H1 (cell line): Measurements from ENCODE around the gene KCNK4. TPM values are rescaled to one million over a fixed set of nuclear protein-coding genes. Genes with fewer than 3 reads are reported as not detected.
A peak's percentile ranks its signal among the peaks of the same experiment; 100 is the strongest.

ENCODE experiments used
- CTCF ChIA-PET: fragments of 300-600 bp; sonication (Branson Sonifier 250); formaldehyde crosslinking; loops from one replicate; lab custom pipeline; 2021; ENCODE audit not compliant: partially characterized antibody; lab: Charles Lee
- POLR2A ChIA-PET: fragments of 300-600 bp; sonication (Branson Sonifier 250); formaldehyde crosslinking; loops from one replicate; lab custom pipeline; 2021; ENCODE audit warnings: inconsistent platforms; ENCODE audit not compliant: partially characterized antibody; lab: Charles Lee
- DNase-seq, 2 experiments: peaks; one replicate each; pipeline versions ENCODE4 v3.0.0 to v3.0.0-alpha.2; 2010 to 2022; ENCODE audit warnings: low spot score in 2 of 2, low read depth in 1 of 2, mixed read lengths in 1 of 2
- FAIRE-seq: peaks from 2 replicates; lab custom pipeline; 2011; peaks lifted over from hg19 to GRCh38; lab: Jason Lieb, UNC
- H2AFZ ChIP-seq: 2 replicates; pipeline ENCODE4 v1.8.1; 2012; ENCODE audit warnings: low read length, inconsistent platforms
- H2AK5ac ChIP-seq: 2 replicates; pipeline ENCODE4 v1.6.1; 2013; ENCODE audit warnings: low read depth, low read length
- H2BK120ac ChIP-seq: replicated peaks from 2 replicates; pipeline ENCODE3; 2013; ENCODE audit warnings: low read depth, low read length, inconsistent platforms
- H2BK12ac ChIP-seq: 2 replicates; pipeline ENCODE4 v1.6.1; 2013; ENCODE audit warnings: low read depth, low read length
- H2BK15ac ChIP-seq: 2 replicates; pipeline ENCODE4 v1.6.1; 2013; ENCODE audit warnings: low read length
- H2BK20ac ChIP-seq: 2 replicates; pipeline ENCODE4 v1.6.1; 2013; ENCODE audit warnings: low read length
- H2BK5ac ChIP-seq: 2 replicates; pipeline ENCODE4 v1.6.1; 2013; ENCODE audit warnings: low read depth, low read length
- H3K14ac ChIP-seq: 2 replicates; pipeline ENCODE4 v1.6.1; 2013; ENCODE audit warnings: inconsistent platforms; ENCODE audit not compliant: insufficient read length
- H3K18ac ChIP-seq: 2 replicates; pipeline ENCODE4 v1.6.1; 2013; ENCODE audit warnings: low read length; ENCODE audit errors: extremely low read depth
- H3K23ac ChIP-seq: 2 replicates; pipeline ENCODE4 v1.6.1; 2013; ENCODE audit warnings: inconsistent platforms; ENCODE audit not compliant: insufficient read length
- H3K23me2 ChIP-seq: 2 replicates; pipeline ENCODE4 v1.6.1; 2013; ENCODE audit warnings: low read depth, low read length
- H3K27ac ChIP-seq: 2 replicates; pipeline ENCODE4 v1.6.1; 2011; ENCODE audit warnings: low read depth, low read length, inconsistent platforms
- H3K27me3 ChIP-seq, 4 experiments: replicated peaks in 1 of 4; 1 replicate in 1 of 4; 2 replicates in 3 of 4; pipeline versions ENCODE4 v1.6.1 to v1.8.1; 2011 to 2013; ENCODE audit warnings: low read length in 3 of 4, mild to moderate bottlenecking in 3 of 4, inconsistent platforms in 2 of 4, mixed read lengths in 2 of 4, moderate library complexity in 1 of 4; ENCODE audit not compliant: control insufficient read depth in 3 of 4, insufficient read depth in 3 of 4; ENCODE audit errors: extremely low read depth in 1 of 4
- H3K36me3 ChIP-seq, 4 experiments: 2 replicates each; pipeline versions ENCODE4 v1.6.1 to v1.8.1; 2011 to 2013; ENCODE audit warnings: mild to moderate bottlenecking in 4 of 4, low read length in 3 of 4, moderate library complexity in 2 of 4, control low read depth in 1 of 4, inconsistent platforms in 1 of 4; ENCODE audit not compliant: insufficient read depth in 4 of 4, control insufficient read depth in 2 of 4
- H3K4ac ChIP-seq: replicated peaks from 2 replicates; pipeline ENCODE3; 2013; ENCODE audit warnings: low read length, low read depth, mixed read lengths, inconsistent platforms; ENCODE audit not compliant: insufficient read length
- H3K4me1 ChIP-seq, 4 experiments: replicated peaks in 1 of 4; 1 replicate in 1 of 4; 2 replicates in 3 of 4; pipeline versions ENCODE4 v1.6.1 to v1.8.1; 2011 to 2013; ENCODE audit warnings: low read length in 3 of 4, inconsistent platforms in 2 of 4, mixed read lengths in 1 of 4; ENCODE audit not compliant: insufficient read depth in 4 of 4, control insufficient read depth in 3 of 4
- H3K4me2 ChIP-seq, 2 experiments: 2 replicates each; pipeline versions ENCODE4 v1.6.1 to v1.8.1; 2011 to 2013; ENCODE audit warnings: low read depth in 2 of 2, low read length in 2 of 2, control low read depth in 1 of 2, inconsistent platforms in 1 of 2, mild to moderate bottlenecking in 1 of 2; ENCODE audit not compliant: insufficient read depth in 1 of 2
- H3K4me3 ChIP-seq, 4 experiments: fragments of 200-600, 300-600 bp in 1 of 4; sonication (generic), shearing (Covaris generic), sonication (Bioruptor Twin) in 1 of 4; 2 replicates each; pipeline versions ENCODE4 v1.5.1 to v1.8.1; 2011 to 2016; ENCODE audit warnings: low read length in 4 of 4, low read depth in 3 of 4, control low read depth in 2 of 4, inconsistent platforms in 2 of 4, mild to moderate bottlenecking in 2 of 4, mixed read lengths in 1 of 4, moderate library complexity in 1 of 4; ENCODE audit not compliant: insufficient read depth in 2 of 4; ENCODE audit errors: extremely low read depth in 1 of 4
- H3K56ac ChIP-seq: replicated peaks from 2 replicates; pipeline ENCODE3; 2013; ENCODE audit warnings: low read depth, mild to moderate bottlenecking, mixed read lengths, low read length, inconsistent platforms; ENCODE audit not compliant: insufficient read length
- H3K79me1 ChIP-seq: 2 replicates; pipeline ENCODE4 v1.6.1; 2013; ENCODE audit warnings: low read depth, low read length, control low read depth
- H3K79me2 ChIP-seq, 2 experiments: 2 replicates each; pipeline versions ENCODE4 v1.6.1 to v1.8.1; 2012 to 2013; ENCODE audit warnings: low read length in 2 of 2, mild to moderate bottlenecking in 2 of 2, inconsistent platforms in 1 of 2; ENCODE audit not compliant: insufficient read depth in 2 of 2, control insufficient read depth in 1 of 2
- H3K9ac ChIP-seq, 4 experiments: replicated peaks in 1 of 4; 1 replicate in 1 of 4; 2 replicates in 3 of 4; pipeline versions ENCODE4 v1.6.1 to v1.8.1; 2011 to 2013; ENCODE audit warnings: low read depth in 3 of 4, low read length in 3 of 4, control low read depth in 2 of 4, mild to moderate bottlenecking in 2 of 4, moderate library complexity in 2 of 4, inconsistent platforms in 1 of 4; ENCODE audit errors: extremely low read depth in 1 of 4
- H3K9me3 ChIP-seq, 2 experiments: 2 replicates each; pipeline versions ENCODE4 v1.6.1 to v1.8.1; 2012 to 2013; ENCODE audit warnings: mild to moderate bottlenecking in 2 of 2, moderate library complexity in 2 of 2, control low read depth in 1 of 2, inconsistent platforms in 1 of 2, low read depth in 1 of 2, low read length in 1 of 2, mixed read lengths in 1 of 2; ENCODE audit not compliant: insufficient read depth in 2 of 2
- H4K20me1 ChIP-seq, 2 experiments: replicated peaks in 1 of 2; 2 replicates each; pipeline versions ENCODE3 to v1.8.1; 2011 to 2013; ENCODE audit warnings: inconsistent platforms in 2 of 2, low read length in 2 of 2, mild to moderate bottlenecking in 1 of 2; ENCODE audit not compliant: insufficient read depth in 2 of 2, control insufficient read depth in 1 of 2
- H4K5ac ChIP-seq: 2 replicates; pipeline ENCODE4 v1.6.1; 2013; ENCODE audit warnings: low read length, low read depth, mixed read lengths, inconsistent platforms; ENCODE audit not compliant: insufficient read length
- H4K8ac ChIP-seq: 2 replicates; pipeline ENCODE4 v1.8.0; 2013; ENCODE audit warnings: mild to moderate bottlenecking, moderate library complexity, low read length, inconsistent platforms; ENCODE audit not compliant: insufficient read depth; ENCODE audit errors: extremely low read depth
- H4K91ac ChIP-seq: replicated peaks from 2 replicates; pipeline ENCODE3; 2013; ENCODE audit warnings: low read length, mixed read lengths, inconsistent platforms; ENCODE audit not compliant: insufficient read length
- ASH2L ChIP-seq: fragments of 200-600, 300-600 bp; sonication (generic); IDR thresholded peaks from one replicate; pipeline ENCODE4 v1.7.1; 2017; ENCODE audit warnings: low read length
- CHD2 ChIP-seq: IDR thresholded peaks from 2 replicates; pipeline ENCODE4 v1.6.1; 2012; ENCODE audit warnings: low read length, improper control_type of control experiment
- CREB1 ChIP-seq: IDR thresholded peaks from 2 replicates; pipeline ENCODE4 v1.6.1; 2012; ENCODE audit warnings: inconsistent platforms
- POLR2A ChIP-seq, 2 experiments: IDR thresholded peaks; 1 replicate in 1 of 2; 2 replicates in 1 of 2; pipeline ENCODE4 v1.6.1; 2011; ENCODE audit warnings: low read depth in 2 of 2, low read length in 2 of 2, mild to moderate bottlenecking in 2 of 2; ENCODE audit errors: control extremely low read depth in 1 of 2
- SP1 ChIP-seq: IDR thresholded peaks from 2 replicates; pipeline ENCODE4 v1.6.1; 2011; ENCODE audit warnings: low read depth, low read length
- SP2 ChIP-seq: IDR thresholded peaks from 2 replicates; pipeline ENCODE4 v1.6.1; 2012; ENCODE audit warnings: mild to moderate bottlenecking, low read length, inconsistent platforms
- TAF1 ChIP-seq: IDR thresholded peaks from 2 replicates; pipeline ENCODE4 v1.6.1; 2011; ENCODE audit warnings: mild to moderate bottlenecking, low read depth, low read length
- TBP ChIP-seq: IDR thresholded peaks from 2 replicates; pipeline ENCODE4 v1.6.1; 2011; ENCODE audit warnings: low read depth, low read length, improper control_type of control experiment
- TEAD4 ChIP-seq: IDR thresholded peaks from 2 replicates; pipeline ENCODE4 v1.6.1; 2012; ENCODE audit warnings: low read depth, low read length, inconsistent platforms, mixed read lengths
- YY1 ChIP-seq: IDR thresholded peaks from 2 replicates; pipeline ENCODE4 v1.6.1; 2011; ENCODE audit warnings: low read depth, mild to moderate bottlenecking, low read length
- WGBS, 2 experiments: shearing (Covaris generic) in 1 of 2; methylation state at CpG; one replicate each; pipeline versions ENCODE4 v1.1.6 to v1.1.7; 2013 to 2015; ENCODE audit warnings: low lambda C conversion rate in 2 of 2, mixed read lengths in 2 of 2, inconsistent platforms in 1 of 2, low coverage in 1 of 2, missing lambda C conversion rate in 1 of 2; ENCODE audit not compliant: insufficient replicate concordance in 2 of 2, insufficient coverage in 1 of 2, insufficient read length in 1 of 2; ENCODE audit errors: extremely low coverage in 1 of 2, missing lambda C conversion rate in 1 of 2; 5-methylcytosine and 5-hydroxymethylcytosine counted together
- polyA plus RNA-seq, 7 experiments: library from polyadenylated mRNA; depleted of rRNA in 3 of 7; stranded (reverse) in 5 of 7; unstranded in 2 of 7; fragments of >200 nt in 5 of 7; fragments of 200-250 nt in 2 of 7; gene quantifications; 1 replicate in 5 of 7; 2 replicates in 1 of 7; 4 replicates in 1 of 7; pipeline versions ENCODE4 v1.2.1 to v1.2.3, GENCODE V29; 2011 to 2013; ENCODE audit warnings: missing spikeins in 2 of 7, mixed read lengths in 2 of 7
- total RNA-seq: library from RNA; stranded (reverse); fragmentation: NEBNext Ultra II Directional; extraction: Animal tissue kit (Norgen Biotek cat#: 25700); gene quantifications from 2 replicates; pipeline ENCODE4 v1.2.1, GENCODE V29; 2021
- TF ChIP-seq, protein P1 (sequence below): IDR thresholded peaks from 2 replicates; pipeline ENCODE4 v1.6.1; 2011; ENCODE audit warnings: low read depth, mild to moderate bottlenecking, low read length; ENCODE audit not compliant: insufficient read depth

KCNK4 gene
- total and polyA plus RNA-seq, 2 of the 8 experiments (the other 6 are each of a cell fraction or from before 2014, with no cell fraction given) = 0.19 TPM; not detected in 1

- no peak within 1 kb of the TSS for H2AFZ ChIP-seq
- peak within 1 kb of the TSS; percentile 67 for H3K56ac ChIP-seq
- H2BK12ac ChIP-seq = no peak within 1 kb of the TSS
- POLR2A ChIA-PET = interaction anchor here (0.6 to 9.5 kb wide), 13 partner anchors 8 to 76 kb away, joined by 3 to 79 read pairs (median 5); partner anchors contain the start of genes CATSPERZ, ESRRA and PPP1R14B
- H3K14ac ChIP-seq = no peak within 1 kb of the TSS
- H3K36me3 ChIP-seq = no peaks in the 10 kb centered on the region
- no peaks in the 10 kb centered on the region; the same call in 1 of the 2 replicates for H3K79me1 ChIP-seq
- H4K20me1 ChIP-seq = peaks cover 0 to 6% of the 10 kb centered on the region in 2 experiments
- FAIRE-seq (no peak), DNase-seq (peak in 1 of 2 experiments; percentile 96)
- peak within 1 kb of the TSS; percentile 81; the same call in 1 of the 2 replicates for H2BK5ac ChIP-seq
- no peak within 1 kb of the TSS for H3K23ac ChIP-seq
- no peak within 1 kb of the TSS for H2AK5ac ChIP-seq
- no peak within 1 kb of the TSS for H2BK120ac ChIP-seq
- peak within 1 kb of the TSS; percentile 83 for H4K91ac ChIP-seq
- peak within 1 kb of the TSS in 3 of 4 experiments; percentile 6 to 58 (median 56); a peak in 5 of 7 replicates for H3K9ac ChIP-seq
- peak within 1 kb of the TSS; percentile 72 for H3K4ac ChIP-seq
- WGBS, 2 experiments = 18% methylated on average over 24 of the region's 44 CpGs; no CpG with 5 or more reads in 1 of the 2 experiments
- peaks cover 0 to 7% (median 3%) of the 10 kb centered on the region in 4 experiments; a peak in 3 of 7 replicates for H3K27me3 ChIP-seq
- H2BK15ac ChIP-seq = no peak within 1 kb of the TSS; the same call in 1 of the 2 replicates
- H4K8ac ChIP-seq = peak within 1 kb of the TSS; percentile 81
- H2BK20ac ChIP-seq = no peak within 1 kb of the TSS
- peak within 1 kb of the TSS; percentile 59 to 96 for H3K4me2 ChIP-seq
- CTCF ChIA-PET = interaction anchor here (0.6 to 11.4 kb wide), 11 partner anchors 10 to 1733 kb away, joined by 3 to 134 read pairs (median 4); partner anchors contain the start of genes CATSPERZ, ESRRA, PRDX5 and TRMT112
- no peaks in the 10 kb centered on the region for H3K79me2 ChIP-seq
- no peaks in the 10 kb centered on the region for H3K9me3 ChIP-seq
- H3K4me3 ChIP-seq = peak within 1 kb of the TSS; percentile 49 to 70 (median 69)
- H3K18ac ChIP-seq = peak within 1 kb of the TSS; percentile 67
- peak within 1 kb of the TSS; percentile 68; the same call in 1 of the 2 replicates for H3K27ac ChIP-seq
- peaks cover 10% of the 10 kb centered on the region; the same call in 1 of the 2 replicates for H3K23me2 ChIP-seq
- H3K4me1 ChIP-seq = peaks cover 0 to 8% (median 4%) of the 10 kb centered on the region in 4 experiments; a peak in 4 of 7 replicates
- peak within 1 kb of the TSS; percentile 89 for H4K5ac ChIP-seq
- TF ChIP-seq TAF1 (peak; percentile 61; the same call in 1 of the 2 replicates), SP2 (peak; percentile 39; the same call in 1 of the 2 replicates), SP1 (peak; percentile 89), CREB1 (peak; percentile 88), ASH2L (no peak), CHD2 (peak; percentile 73; the same call in 1 of the 2 replicates), POLR2A (IDR thresholded peaks at IDR 0.05; ENCODE audit: control extremely low read depth in 1 of 2, low read depth in 2 of 2, low read length in 2 of 2) (peak in 1 of 2 experiments; percentile 25; a peak in 1 of 3 replicates), YY1 (0 out of 2 replicates have a peak, but pooled peaks have one; percentile 30), TBP (peak; percentile 52; the same call in 1 of the 2 replicates), TEAD4 (no peak)
- TF ChIP-seq, protein P1, sequence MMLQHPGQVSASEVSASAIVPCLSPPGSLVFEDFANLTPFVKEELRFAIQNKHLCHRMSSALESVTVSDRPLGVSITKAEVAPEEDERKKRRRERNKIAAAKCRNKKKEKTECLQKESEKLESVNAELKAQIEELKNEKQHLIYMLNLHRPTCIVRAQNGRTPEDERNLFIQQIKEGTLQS = no peak
These were observed 6.8 kb upstream of the KCNK4 start, which contains the start of gene BAD for GRCh38 chr11:64284048-64284961. TSS of gene BAD (minus strand) at chr11:64284665. CDS start at chr11:64284368, 297 bp downstream.
